Measurements from ENCODE around the gene ROS1. TPM values are rescaled to one million over a fixed set of nuclear protein-coding genes. Genes with fewer than 3 reads are reported as not detected.

The ROS1 gene
- total RNA-seq, 1 donor from 2014 or later, result not detected

GRCh38 chr6:117311726-117312125 lies 114.0 kb downstream of the ROS1 start:
- no peak for DNase-seq (ENCODE audit: low spot score)

GRCh38 chr6:117311310-117311709 lies 114.4 kb downstream of the ROS1 start:
- H3K4me1 Mint-ChIP-seq (ENCODE audit: low read depth), result no peaks in the 10 kb centered on the region
- intact Hi-C loops (cut with micrococcal nuclease), result no loop called here
- H3K27me3 Mint-ChIP-seq (ENCODE audit: low read depth), result no peaks in the 10 kb centered on the region
- no peak overlapping the region for H3K27ac Mint-ChIP-seq
- no peak overlapping the region for H3K4me3 Mint-ChIP-seq (ENCODE audit: low read depth)
- no peak for DNase-seq (ENCODE audit: low spot score)
- H3K36me3 Mint-ChIP-seq (ENCODE audit: low read depth), result no peaks in the 10 kb centered on the region
- H3K9me3 Mint-ChIP-seq, result no peaks in the 10 kb centered on the region

More at GRCh38 chr6:117311726-117312125, 114.0 kb downstream of the ROS1 start:
- H3K36me3 Mint-ChIP-seq (ENCODE audit: low read depth), result no peaks in the 10 kb centered on the region
- H3K27me3 Mint-ChIP-seq (ENCODE audit: low read depth), result no peaks in the 10 kb centered on the region
- no peak overlapping the region for H3K27ac Mint-ChIP-seq
- H3K4me1 Mint-ChIP-seq (ENCODE audit: low read depth), result no peaks in the 10 kb centered on the region
- H3K9me3 Mint-ChIP-seq, result no peaks in the 10 kb centered on the region
- intact Hi-C loops (cut with micrococcal nuclease), result no loop called here
- H3K4me3 Mint-ChIP-seq (ENCODE audit: low read depth), result no peak overlapping the region

- H3K27me3 Mint-ChIP-seq (ENCODE audit: low read depth), result no peaks in the 10 kb centered on the region
- no peaks in the 10 kb centered on the region for H3K4me1 Mint-ChIP-seq (ENCODE audit: low read depth)
- no peak overlapping the region for H3K4me3 Mint-ChIP-seq (ENCODE audit: low read depth)
- no peaks in the 10 kb centered on the region for H3K36me3 Mint-ChIP-seq (ENCODE audit: low read depth)
- DNase-seq (ENCODE audit: low spot score), result no peak
- H3K27ac Mint-ChIP-seq, result no peak overlapping the region
- H3K9me3 Mint-ChIP-seq, result no peaks in the 10 kb centered on the region
- intact Hi-C loops (cut with micrococcal nuclease), result no loop called here
Observed at GRCh38 chr6:117309611-117310010, 116.1 kb downstream of the ROS1 start.

- Mint-ChIP-seq H3K4me1 (ENCODE audit: low read depth) (no peaks in the 10 kb centered on the region), H3K27me3 (ENCODE audit: low read depth) (no peaks in the 10 kb centered on the region), H3K9me3 (no peaks in the 10 kb centered on the region), H3K4me3 (ENCODE audit: low read depth) (no peak overlapping the region), H3K27ac (no peak overlapping the region), H3K36me3 (ENCODE audit: low read depth) (no peaks in the 10 kb centered on the region)
- DNase-seq (ENCODE audit: low spot score), result no peak
- intact Hi-C loops (cut with micrococcal nuclease), result no loop called here
Observed at GRCh38 chr6:117309069-117309468, 116.7 kb downstream of the ROS1 start.

GRCh38 chr6:117307655-117308054 lies 118.1 kb downstream of the ROS1 start:
- DNase-seq (ENCODE audit: low spot score), result no peak
- intact Hi-C loops (cut with micrococcal nuclease), result no loop called here
- no peak overlapping the region for H3K4me3 Mint-ChIP-seq (ENCODE audit: low read depth)
- H3K27me3 Mint-ChIP-seq (ENCODE audit: low read depth), result no peaks in the 10 kb centered on the region
- no peak overlapping the region for H3K27ac Mint-ChIP-seq
- no peaks in the 10 kb centered on the region for H3K4me1 Mint-ChIP-seq (ENCODE audit: low read depth)
- H3K9me3 Mint-ChIP-seq, result no peaks in the 10 kb centered on the region
- no peaks in the 10 kb centered on the region for H3K36me3 Mint-ChIP-seq (ENCODE audit: low read depth)

GRCh38 chr6:117306227-117306790 lies 119.4 kb downstream of the ROS1 start:
- DNase-seq (ENCODE audit: low spot score), result no peak
- Mint-ChIP-seq H3K4me1 (ENCODE audit: low read depth) (no peaks in the 10 kb centered on the region), H3K9me3 (no peaks in the 10 kb centered on the region), H3K36me3 (ENCODE audit: low read depth) (no peaks in the 10 kb centered on the region), H3K27ac (no peak overlapping the region), H3K4me3 (ENCODE audit: low read depth) (no peak overlapping the region), H3K27me3 (ENCODE audit: low read depth) (no peaks in the 10 kb centered on the region)
- intact Hi-C loops (cut with micrococcal nuclease), result no loop called here

GRCh38 chr6:117304446-117304845 lies 121.3 kb downstream of the ROS1 start:
- no peaks in the 10 kb centered on the region for H3K27me3 Mint-ChIP-seq (ENCODE audit: low read depth)
- H3K36me3 Mint-ChIP-seq (ENCODE audit: low read depth), result no peaks in the 10 kb centered on the region
- no peak overlapping the region for H3K27ac Mint-ChIP-seq
- intact Hi-C loops (cut with micrococcal nuclease), result no loop called here
- no peaks in the 10 kb centered on the region for H3K4me1 Mint-ChIP-seq (ENCODE audit: low read depth)
- H3K4me3 Mint-ChIP-seq (ENCODE audit: low read depth), result no peak overlapping the region
- H3K9me3 Mint-ChIP-seq, result no peaks in the 10 kb centered on the region
- no peak for DNase-seq (ENCODE audit: low spot score)

GRCh38 chr6:117303323-117303722 lies 122.4 kb downstream of the ROS1 start:
- intact Hi-C loops (cut with micrococcal nuclease), result no loop called here
- no peaks in the 10 kb centered on the region for H3K4me1 Mint-ChIP-seq (ENCODE audit: low read depth)
- no peak for DNase-seq (ENCODE audit: low spot score)
- no peaks in the 10 kb centered on the region for H3K9me3 Mint-ChIP-seq
- no peaks in the 10 kb centered on the region for H3K27me3 Mint-ChIP-seq (ENCODE audit: low read depth)
- H3K36me3 Mint-ChIP-seq (ENCODE audit: low read depth), result no peaks in the 10 kb centered on the region
- no peak overlapping the region for H3K4me3 Mint-ChIP-seq (ENCODE audit: low read depth)
- no peak overlapping the region for H3K27ac Mint-ChIP-seq

GRCh38 chr6:117298941-117299340 lies 126.8 kb downstream of the ROS1 start:
- DNase-seq (ENCODE audit: low spot score), result no peak
- Mint-ChIP-seq H3K4me1 (ENCODE audit: low read depth) (no peaks in the 10 kb centered on the region), H3K27ac (no peak overlapping the region), H3K27me3 (ENCODE audit: low read depth) (no peaks in the 10 kb centered on the region), H3K9me3 (no peaks in the 10 kb centered on the region), H3K4me3 (ENCODE audit: low read depth) (no peak overlapping the region), H3K36me3 (ENCODE audit: low read depth) (no peaks in the 10 kb centered on the region)
- intact Hi-C loops (cut with micrococcal nuclease), result no loop called here

- Mint-ChIP-seq H3K9me3 (no peaks in the 10 kb centered on the region), H3K4me1 (ENCODE audit: low read depth) (no peaks in the 10 kb centered on the region), H3K27ac (no peak overlapping the region), H3K36me3 (ENCODE audit: low read depth) (no peaks in the 10 kb centered on the region), H3K27me3 (ENCODE audit: low read depth) (peaks cover 1% of the 10 kb centered on the region), H3K4me3 (ENCODE audit: low read depth) (no peak overlapping the region)
- no peak for DNase-seq (ENCODE audit: low spot score)
- intact Hi-C loops (cut with micrococcal nuclease), result no loop called here
Observed at GRCh38 chr6:117290173-117290846, 135.4 kb downstream of the ROS1 start.

- Mint-ChIP-seq H3K36me3 (ENCODE audit: low read depth) (no peaks in the 10 kb centered on the region), H3K4me3 (ENCODE audit: low read depth) (no peak overlapping the region), H3K9me3 (no peaks in the 10 kb centered on the region), H3K27me3 (ENCODE audit: low read depth) (peaks cover 1% of the 10 kb centered on the region), H3K27ac (no peak overlapping the region), H3K4me1 (ENCODE audit: low read depth) (no peaks in the 10 kb centered on the region)
- no peak for DNase-seq (ENCODE audit: low spot score)
- intact Hi-C loops (cut with micrococcal nuclease), result no loop called here
Observed at GRCh38 chr6:117288083-117288715, 137.5 kb downstream of the ROS1 start.

GRCh38 chr6:117280922-117281321 lies 144.8 kb downstream of the ROS1 start:
- no peak overlapping the region for H3K4me3 Mint-ChIP-seq (ENCODE audit: low read depth)
- H3K27ac Mint-ChIP-seq, result no peak overlapping the region
- H3K36me3 Mint-ChIP-seq (ENCODE audit: low read depth), result no peaks in the 10 kb centered on the region
- intact Hi-C loops (cut with micrococcal nuclease), result no loop called here
- no peaks in the 10 kb centered on the region for H3K4me1 Mint-ChIP-seq (ENCODE audit: low read depth)
- DNase-seq (ENCODE audit: low spot score), result no peak
- no peaks in the 10 kb centered on the region for H3K9me3 Mint-ChIP-seq
- peaks cover 5% of the 10 kb centered on the region for H3K27me3 Mint-ChIP-seq (ENCODE audit: low read depth)

GRCh38 chr6:117276778-117277316 lies 148.9 kb downstream of the ROS1 start:
- intact Hi-C loops (cut with micrococcal nuclease), result no loop called here
- no peaks in the 10 kb centered on the region for H3K4me1 Mint-ChIP-seq (ENCODE audit: low read depth)
- H3K27ac Mint-ChIP-seq, result no peak overlapping the region
- H3K9me3 Mint-ChIP-seq, result no peaks in the 10 kb centered on the region
- H3K4me3 Mint-ChIP-seq (ENCODE audit: low read depth), result no peak overlapping the region
- H3K36me3 Mint-ChIP-seq (ENCODE audit: low read depth), result no peaks in the 10 kb centered on the region
- no peak for DNase-seq (ENCODE audit: low spot score)
- peaks cover 39% of the 10 kb centered on the region for H3K27me3 Mint-ChIP-seq (ENCODE audit: low read depth)

Measured in activated T-helper 2 cell treated with anti-CD3 and anti-CD28 coated beads, Interferon-gamma antibody, Interleukin-2, Interleukin-4, amounts not matched to agents 10 μg/mL and 5 μg/mL and 100 μg/mL, durations not matched to agents 14 hours and 24 hours and 36 hours (primary cell).